ENCODE results near the gene PEX6. TPM values are rescaled to one million over a fixed set of nuclear protein-coding genes. Genes with fewer than 3 reads are reported as not detected.

Gene PEX6
- total RNA-seq, 4 donors from 2014 or later = 17.2 to 50.0 (median 33.2) TPM

DNA sequence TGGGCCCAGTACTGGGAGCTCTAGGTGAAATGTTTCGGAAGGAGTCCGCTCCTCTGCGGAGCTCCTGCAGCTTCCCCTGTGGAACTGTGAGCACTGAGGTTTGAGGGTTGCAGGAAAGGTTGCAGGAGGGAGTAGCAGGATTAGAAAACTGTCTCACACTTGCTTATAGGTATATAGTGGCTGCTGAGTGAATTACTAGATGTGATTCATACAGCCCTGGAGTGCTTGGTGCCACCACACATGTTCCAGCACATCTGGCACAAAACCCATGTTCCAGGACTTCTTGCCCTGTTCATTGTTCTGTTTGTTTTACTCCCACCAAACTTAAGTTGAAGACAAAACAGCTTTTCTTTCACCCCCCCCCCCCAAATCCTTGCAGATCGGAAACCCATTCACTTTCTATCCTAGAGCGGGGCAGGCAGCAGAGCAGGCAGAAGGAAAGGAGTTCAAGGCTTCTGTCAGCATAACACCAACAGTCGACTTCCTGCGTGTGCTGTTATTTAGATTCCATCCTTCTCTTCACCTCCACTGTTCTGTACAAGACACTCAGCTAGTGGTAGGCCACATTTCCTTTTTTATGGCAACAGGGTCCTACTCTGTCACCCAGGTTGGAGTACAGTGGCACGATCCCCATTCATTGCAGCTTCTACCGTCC, 669 bp upstream of the PEX6 start:
- no peaks in the 10 kb centered on the region for H3K27me3 ChIP-seq
- TF ChIP-seq, protein P1, sequence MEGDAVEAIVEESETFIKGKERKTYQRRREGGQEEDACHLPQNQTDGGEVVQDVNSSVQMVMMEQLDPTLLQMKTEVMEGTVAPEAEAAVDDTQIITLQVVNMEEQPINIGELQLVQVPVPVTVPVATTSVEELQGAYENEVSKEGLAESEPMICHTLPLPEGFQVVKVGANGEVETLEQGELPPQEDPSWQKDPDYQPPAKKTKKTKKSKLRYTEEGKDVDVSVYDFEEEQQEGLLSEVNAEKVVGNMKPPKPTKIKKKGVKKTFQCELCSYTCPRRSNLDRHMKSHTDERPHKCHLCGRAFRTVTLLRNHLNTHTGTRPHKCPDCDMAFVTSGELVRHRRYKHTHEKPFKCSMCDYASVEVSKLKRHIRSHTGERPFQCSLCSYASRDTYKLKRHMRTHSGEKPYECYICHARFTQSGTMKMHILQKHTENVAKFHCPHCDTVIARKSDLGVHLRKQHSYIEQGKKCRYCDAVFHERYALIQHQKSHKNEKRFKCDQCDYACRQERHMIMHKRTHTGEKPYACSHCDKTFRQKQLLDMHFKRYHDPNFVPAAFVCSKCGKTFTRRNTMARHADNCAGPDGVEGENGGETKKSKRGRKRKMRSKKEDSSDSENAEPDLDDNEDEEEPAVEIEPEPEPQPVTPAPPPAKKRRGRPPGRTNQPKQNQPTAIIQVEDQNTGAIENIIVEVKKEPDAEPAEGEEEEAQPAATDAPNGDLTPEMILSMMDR (IDR thresholded peaks at IDR 0.05) = peak in 2 of 5 experiments; percentile 9 to 24
- no peak for TF ChIP-seq POLR2A (IDR thresholded peaks at IDR 0.05)
- no peaks in the 10 kb centered on the region for H3K36me3 ChIP-seq
- in situ Hi-C loops (cut with MboI; ENCODE audit: low pct_ligation_motif_present in 1 of 4, low pct_unique_long_range_greater_than_20kb in 1 of 4, low sequenced_read_pairs in 3 of 4) (no loop called here), intact Hi-C loops (cut with DNase I; ENCODE audit: low total_unique reads) (no loop called here)
- H3K4me3 ChIP-seq = peak overlapping the region; percentile 53 to 99 (median 89)
- H3K27ac ChIP-seq = peak overlapping the region; percentile 95 to 99 (median 96)
- WGBS, 2 donors (ENCODE audit: low coverage in 1 of 2) = 53 to 87% methylated on average over 5 to 9 of the region's 9 CpGs
- no peak for DNase-seq
- peaks cover 15 to 39% (median 23%) of the 10 kb centered on the region in 4 donors for H3K4me1 ChIP-seq
- no peaks in the 10 kb centered on the region for H3K9me3 ChIP-seq

DNA sequence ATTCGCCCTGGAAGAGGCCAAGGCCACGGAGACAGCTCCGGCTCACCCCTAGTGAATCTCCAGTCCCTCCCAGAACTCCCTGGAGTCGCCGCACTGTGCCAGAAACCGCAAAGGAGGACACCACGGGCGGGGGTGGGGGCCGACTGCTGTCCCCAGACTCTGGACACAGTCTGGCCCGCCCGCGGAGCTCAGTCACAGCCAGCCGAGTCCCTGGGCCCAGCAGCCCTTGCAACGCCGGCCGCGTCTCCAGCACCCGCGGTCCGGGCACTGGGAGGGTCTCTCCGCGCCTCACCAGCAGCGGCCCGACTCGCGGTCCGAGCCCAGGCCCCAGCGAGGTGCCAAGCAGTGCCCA, 518 bp downstream of the PEX6 start:
- in situ Hi-C loops (cut with MboI; ENCODE audit: low pct_ligation_motif_present in 1 of 4, low pct_unique_long_range_greater_than_20kb in 1 of 4, low sequenced_read_pairs in 3 of 4) (no loop called here), intact Hi-C loops (cut with DNase I; ENCODE audit: low total_unique reads) (no loop called here)
- WGBS, 2 donors (ENCODE audit: low coverage in 1 of 2) = 0% methylated on average over 6 of the region's 28 CpGs; no CpG with 5 or more reads in 1 of the 2 donors
- H3K4me3 ChIP-seq = peak overlapping the region; percentile 53 to 99 (median 89)
- H3K27ac ChIP-seq = peak overlapping the region; percentile 95 to 99 (median 96)
- H3K9me3 ChIP-seq = no peaks in the 10 kb centered on the region
- H3K27me3 ChIP-seq = no peaks in the 10 kb centered on the region
- DNase-seq = peak; percentile 51
- no peaks in the 10 kb centered on the region for H3K36me3 ChIP-seq
- H3K4me1 ChIP-seq = peaks cover 10 to 33% (median 21%) of the 10 kb centered on the region in 4 donors
- TF ChIP-seq, protein P1 (IDR thresholded peaks at IDR 0.05) = no peak
- TF ChIP-seq EP300 (IDR thresholded peaks at IDR 0.05; ENCODE audit: low read depth) (no peak), POLR2AphosphoS5 (IDR thresholded peaks at IDR 0.05) (no peak), POLR2A (IDR thresholded peaks at IDR 0.05) (no peak)

DNA sequence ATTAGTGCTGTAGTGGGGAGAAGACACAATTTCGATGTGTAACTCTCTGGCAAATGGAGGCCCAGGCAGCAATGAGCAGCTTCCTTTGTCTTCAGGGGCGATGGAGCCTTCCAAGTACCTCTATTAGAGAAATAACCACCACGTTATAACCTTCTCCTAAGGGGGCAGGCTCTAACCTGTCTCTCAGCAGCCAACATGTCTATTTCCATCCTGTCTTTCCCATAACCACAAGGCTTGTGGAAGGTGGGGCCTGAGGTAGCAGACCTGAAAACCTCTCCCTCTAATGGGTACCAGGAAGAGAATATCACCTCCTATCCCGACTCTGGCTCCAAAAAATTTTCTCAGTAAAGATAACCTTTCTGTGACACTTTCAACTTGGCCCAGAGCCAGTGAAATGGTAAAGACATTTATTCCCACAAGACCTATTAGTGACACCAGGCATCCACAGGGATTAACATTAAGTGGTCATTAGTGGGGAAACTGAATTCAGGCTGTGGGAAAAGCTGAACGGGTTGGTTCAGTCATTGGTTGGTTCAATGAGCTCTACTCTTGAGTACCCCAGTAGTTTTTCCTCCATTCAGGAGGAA, 4.0 kb downstream of the PEX6 start:
- Histone ChIP-seq H3K36me3 (no peaks in the 10 kb centered on the region), H3K4me1 (peaks cover 7 to 27% (median 22%) of the 10 kb centered on the region in 4 donors), H3K4me3 (no peak overlapping the region), H3K9me3 (no peaks in the 10 kb centered on the region), H3K27ac (no peak overlapping the region), H3K27me3 (no peaks in the 10 kb centered on the region)
- DNase-seq = no peak
- TF ChIP-seq POLR2A (IDR thresholded peaks at IDR 0.05) (no peak), EP300 (IDR thresholded peaks at IDR 0.05; ENCODE audit: low read depth) (no peak), POLR2AphosphoS5 (IDR thresholded peaks at IDR 0.05) (no peak)
- TF ChIP-seq, protein P1 (IDR thresholded peaks at IDR 0.05) = no peak
- intact Hi-C loops (cut with DNase I; ENCODE audit: low total_unique reads) = no loop called here
- in situ Hi-C loops (cut with MboI; ENCODE audit: low pct_ligation_motif_present in 1 of 4, low pct_unique_long_range_greater_than_20kb in 1 of 4, low sequenced_read_pairs in 3 of 4) = no loop called here
- 94 to 100% methylated on average over 1 to 5 of the region's 5 CpGs for WGBS, 2 donors (ENCODE audit: low coverage in 1 of 2)

DNA sequence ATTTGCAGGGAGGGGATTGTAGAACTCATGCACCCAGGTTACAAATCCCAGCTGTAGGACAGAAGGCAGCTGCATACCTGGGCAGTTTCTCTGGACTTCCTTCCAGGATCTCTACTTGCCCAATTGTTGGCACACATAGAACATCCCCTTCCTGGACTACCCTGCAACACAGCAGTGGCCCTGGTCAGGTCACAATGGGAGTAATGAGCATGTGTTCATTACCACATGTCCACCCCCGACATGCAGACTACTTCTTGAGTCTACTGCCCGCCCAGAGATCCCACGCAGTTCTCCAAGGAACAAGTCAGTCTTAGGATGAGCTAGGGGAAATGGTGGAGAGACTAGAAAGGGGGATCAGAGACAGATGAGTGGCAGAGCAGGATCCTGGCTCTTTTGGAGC, 5.1 kb downstream of the PEX6 start:
- Histone ChIP-seq H3K27ac (no peak overlapping the region), H3K9me3 (no peaks in the 10 kb centered on the region), H3K36me3 (no peaks in the 10 kb centered on the region), H3K4me3 (no peak overlapping the region), H3K27me3 (no peaks in the 10 kb centered on the region), H3K4me1 (peaks cover 0 to 20% (median 16%) of the 10 kb centered on the region in 4 donors)
- WGBS, 2 donors (ENCODE audit: low coverage in 1 of 2) = 98 to 100% methylated on average over 1 to 3 of the region's 3 CpGs
- intact Hi-C loops (cut with DNase I; ENCODE audit: low total_unique reads) = no loop called here
- no peak for DNase-seq
- TF ChIP-seq, protein P1 (IDR thresholded peaks at IDR 0.05) = no peak
- TF ChIP-seq POLR2AphosphoS5 (IDR thresholded peaks at IDR 0.05) (no peak), POLR2A (IDR thresholded peaks at IDR 0.05) (no peak), EP300 (IDR thresholded peaks at IDR 0.05; ENCODE audit: low read depth) (no peak)
- in situ Hi-C loops (cut with MboI; ENCODE audit: low pct_ligation_motif_present in 1 of 4, low pct_unique_long_range_greater_than_20kb in 1 of 4, low sequenced_read_pairs in 3 of 4) = no loop called here
